Upper lobe of left lung (tissue), 4 donors: ENCODE measurements around the gene BRIP1.

Source experiments
- CTCF ChIP-seq, 6 experiments: fragments of 450-650 bp in 4 of 6; fragments of 200-600 bp in 2 of 6; sonication (generic) in 2 of 6; IDR thresholded peaks; one replicate each; pipeline ENCODE4 v1.5.1; 2016 to 2019; ENCODE audit warnings: antibody characterized with exemption in 6 of 6
- POLR2A ChIP-seq, 4 donors: fragments of 450-650 bp; IDR thresholded peaks; one replicate each; pipeline ENCODE4 v1.5.1; 2016 to 2017; ENCODE audit warnings: antibody characterized with exemption in 4 of 4, mild to moderate bottlenecking in 2 of 4

- TF ChIP-seq POLR2A (IDR thresholded peaks at IDR 0.05) (no peak), CTCF (IDR thresholded peaks at IDR 0.05) (no peak)
Measured at GRCh38 chr17:61863801-61864126, 436 bp upstream of the BRIP1 start.
